Mesendoderm (in vitro differentiated cells): Measurements from ENCODE around the gene PRPF8. TPM values are rescaled to one million over a fixed set of nuclear protein-coding genes. Genes with fewer than 3 reads are reported as not detected.
A peak's percentile ranks its signal among the peaks of the same experiment; 100 is the strongest.

Experiments used
- DNase-seq: peaks from one replicate; pipeline ENCODE4 v3.0.0; 2013
- H2AK5ac ChIP-seq: 2 replicates; pipeline ENCODE4 v1.6.1; 2013; ENCODE audit warnings: low read length, inconsistent platforms
- H2BK120ac ChIP-seq: 2 replicates; pipeline ENCODE4 v1.6.1; 2013; ENCODE audit warnings: low read depth, mild to moderate bottlenecking, low read length, moderate library complexity, mixed read lengths
- H2BK15ac ChIP-seq: replicated peaks from 2 replicates; pipeline ENCODE4 v1.6.1; 2013; ENCODE audit warnings: low read depth, mild to moderate bottlenecking, moderate library complexity
- H2BK5ac ChIP-seq: 2 replicates; pipeline ENCODE4 v1.6.1; 2013; ENCODE audit warnings: low read length, inconsistent platforms
- H3K18ac ChIP-seq: 2 replicates; pipeline ENCODE4 v1.6.1; 2013; ENCODE audit warnings: mild to moderate bottlenecking, low read length, mixed read lengths
- H3K23ac ChIP-seq: one replicate; pipeline ENCODE4 v1.6.1; 2013; ENCODE audit warnings: low read length
- H3K27ac ChIP-seq: 2 replicates; pipeline ENCODE4 v1.5.1; 2013; ENCODE audit warnings: low read depth, mild to moderate bottlenecking, inconsistent platforms, low read length, moderate library complexity
- H3K27me3 ChIP-seq: 2 replicates; pipeline ENCODE4 v1.6.1; 2013; ENCODE audit warnings: low read length, control low read depth, mild to moderate bottlenecking, inconsistent platforms; ENCODE audit not compliant: insufficient read depth, poor library complexity
- H3K36me3 ChIP-seq: 2 replicates; pipeline ENCODE4 v1.6.1; 2013; ENCODE audit warnings: low read length, inconsistent platforms; ENCODE audit not compliant: control insufficient read depth, insufficient read depth
- H3K4ac ChIP-seq: one replicate; pipeline ENCODE4 v1.6.1; 2013; ENCODE audit warnings: low read depth, mild to moderate bottlenecking, low read length, moderate library complexity
- H3K4me1 ChIP-seq: 2 replicates; pipeline ENCODE4 v1.6.1; 2013; ENCODE audit warnings: low read depth, low read length, inconsistent platforms; ENCODE audit not compliant: control insufficient read depth
- H3K4me2 ChIP-seq: 2 replicates; pipeline ENCODE4 v1.6.1; 2013; ENCODE audit warnings: low read length
- H3K4me3 ChIP-seq: 2 replicates; pipeline ENCODE4 v1.5.1; 2013; ENCODE audit warnings: mild to moderate bottlenecking, low read length
- H3K56ac ChIP-seq: one replicate; pipeline ENCODE4 v1.6.1; 2013; ENCODE audit warnings: low read length
- H3K79me1 ChIP-seq: 2 replicates; pipeline ENCODE4 v1.6.1; 2013; ENCODE audit warnings: low read length, inconsistent platforms
- H3K79me2 ChIP-seq: 2 replicates; pipeline ENCODE4 v1.6.1; 2013; ENCODE audit warnings: mild to moderate bottlenecking, low read length; ENCODE audit not compliant: control insufficient read depth, insufficient read depth
- H3K9ac ChIP-seq: 2 replicates; pipeline ENCODE4 v1.6.1; 2013; ENCODE audit warnings: low read length, inconsistent platforms
- H4K5ac ChIP-seq: one replicate; pipeline ENCODE4 v1.6.1; 2013; ENCODE audit warnings: low read length
- H4K8ac ChIP-seq: one replicate; pipeline ENCODE4 v1.6.1; 2013; ENCODE audit warnings: low read depth, mild to moderate bottlenecking, control low read depth, low read length, moderate library complexity
- WGBS: extraction: QIAGEN DNeasy Blood & Tissue Kit; methylation state at CpG from one replicate; pipeline ENCODE4 v1.1.7; 2013; ENCODE audit warnings: low lambda C conversion rate, missing lambda C conversion rate; ENCODE audit not compliant: insufficient coverage; ENCODE audit errors: extremely low coverage; 5-methylcytosine and 5-hydroxymethylcytosine counted together
- polyA plus RNA-seq, 2 experiments: library from polyadenylated mRNA; stranded (reverse); fragments of 200-250 nt; gene quantifications; one replicate each; pipeline ENCODE4 v1.2.3, GENCODE V29; 2013

PRPF8 gene
- 158 TPM for polyA plus RNA-seq (2013, experiment 1 of 2)
- polyA plus RNA-seq (2013, experiment 2 of 2): 144 TPM

GRCh38 chr17:1684378-1685189 lies at the start of gene PRPF8:
Gene PRPF8, minus strand, starts transcription at chr17:1684867. Its CDS starts 296 bp downstream, at chr17:1684571.
- Histone ChIP-seq H3K27me3 (no peaks in the 10 kb centered on the region), H4K8ac (peak within 1 kb of the TSS; percentile 93), H3K79me1 (peaks cover 19% of the 10 kb centered on the region), H3K27ac (peak within 1 kb of the TSS; percentile 83), H2AK5ac (no peak within 1 kb of the TSS), H3K4me1 (peaks cover 2% of the 10 kb centered on the region), H3K56ac (peak within 1 kb of the TSS; percentile 94), H2BK120ac (peak within 1 kb of the TSS; percentile 64), H3K9ac (peak within 1 kb of the TSS; percentile 95), H2BK5ac (no peak within 1 kb of the TSS), H3K4me3 (peak within 1 kb of the TSS; percentile 98), H3K4ac (peak within 1 kb of the TSS; percentile 88), H3K36me3 (peaks cover 24% of the 10 kb centered on the region), H3K79me2 (peaks cover 24% of the 10 kb centered on the region), H3K23ac (no peak within 1 kb of the TSS), H4K5ac (no peak within 1 kb of the TSS), H2BK15ac (no peak within 1 kb of the TSS), H3K18ac (peak within 1 kb of the TSS; percentile 63), H3K4me2 (peak within 1 kb of the TSS; percentile 96)
- peak; percentile 99 for DNase-seq
- no CpG with 5 or more reads among the region's 72 CpGs for WGBS

GRCh38 chr17:1733759-1734158 lies 49.1 kb upstream of the PRPF8 start:
- Histone ChIP-seq H3K79me1 (no peaks in the 10 kb centered on the region), H2BK15ac (no peak overlapping the region), H3K27me3 (no peaks in the 10 kb centered on the region), H3K56ac (no peak overlapping the region), H3K4ac (no peak overlapping the region), H3K4me3 (no peak overlapping the region), H2BK5ac (no peak overlapping the region), H2AK5ac (no peak overlapping the region), H3K4me1 (no peaks in the 10 kb centered on the region), H3K23ac (no peak overlapping the region), H3K36me3 (peaks cover 1% of the 10 kb centered on the region), H3K9ac (no peak overlapping the region), H4K5ac (no peak overlapping the region), H3K4me2 (no peak overlapping the region), H3K27ac (no peak overlapping the region), H2BK120ac (no peak overlapping the region), H3K18ac (no peak overlapping the region), H4K8ac (no peak overlapping the region), H3K79me2 (no peaks in the 10 kb centered on the region)
- no CpG with 5 or more reads among the region's 38 CpGs for WGBS
- DNase-seq: no peak

GRCh38 chr17:1732833-1733321 lies 48.2 kb upstream of the PRPF8 start:
- no peak overlapping the region for H3K27ac ChIP-seq
- H3K4me2 ChIP-seq: no peak overlapping the region
- H3K18ac ChIP-seq: no peak overlapping the region
- no peaks in the 10 kb centered on the region for H3K4me1 ChIP-seq
- no peak overlapping the region for H3K56ac ChIP-seq
- H2BK15ac ChIP-seq: no peak overlapping the region
- no peak for DNase-seq
- no CpG with 5 or more reads among the region's 11 CpGs for WGBS
- peaks cover 1% of the 10 kb centered on the region for H3K36me3 ChIP-seq
- no peak overlapping the region for H3K23ac ChIP-seq
- H2BK5ac ChIP-seq: no peak overlapping the region
- no peak overlapping the region for H3K4me3 ChIP-seq
- H4K8ac ChIP-seq: no peak overlapping the region
- no peaks in the 10 kb centered on the region for H3K27me3 ChIP-seq
- no peak overlapping the region for H2AK5ac ChIP-seq
- no peak overlapping the region for H3K4ac ChIP-seq
- no peak overlapping the region for H2BK120ac ChIP-seq
- no peak overlapping the region for H4K5ac ChIP-seq
- H3K79me2 ChIP-seq: no peaks in the 10 kb centered on the region
- no peak overlapping the region for H3K9ac ChIP-seq
- H3K79me1 ChIP-seq: no peaks in the 10 kb centered on the region

GRCh38 chr17:1732241-1732832 lies 47.7 kb upstream of the PRPF8 start:
- H3K4ac ChIP-seq: no peak overlapping the region
- H3K18ac ChIP-seq: no peak overlapping the region
- H3K27ac ChIP-seq: no peak overlapping the region
- no peaks in the 10 kb centered on the region for H3K79me2 ChIP-seq
- H2BK15ac ChIP-seq: no peak overlapping the region
- H3K4me2 ChIP-seq: no peak overlapping the region
- H3K23ac ChIP-seq: no peak overlapping the region
- H3K4me3 ChIP-seq: no peak overlapping the region
- H2BK120ac ChIP-seq: no peak overlapping the region
- no peak overlapping the region for H4K5ac ChIP-seq
- no peak overlapping the region for H3K56ac ChIP-seq
- H2BK5ac ChIP-seq: no peak overlapping the region
- H3K27me3 ChIP-seq: no peaks in the 10 kb centered on the region
- no peaks in the 10 kb centered on the region for H3K79me1 ChIP-seq
- no peak overlapping the region for H2AK5ac ChIP-seq
- no peaks in the 10 kb centered on the region for H3K4me1 ChIP-seq
- WGBS: no CpG with 5 or more reads among the region's 22 CpGs
- H4K8ac ChIP-seq: no peak overlapping the region
- no peak overlapping the region for H3K9ac ChIP-seq
- H3K36me3 ChIP-seq: peaks cover 1% of the 10 kb centered on the region
- no peak for DNase-seq

- Histone ChIP-seq H3K4me3 (no peak overlapping the region), H2BK15ac (no peak overlapping the region), H3K56ac (no peak overlapping the region), H2AK5ac (no peak overlapping the region), H3K36me3 (no peaks in the 10 kb centered on the region), H2BK120ac (no peak overlapping the region), H4K5ac (no peak overlapping the region), H3K27ac (no peak overlapping the region), H3K4me1 (no peaks in the 10 kb centered on the region), H3K4ac (no peak overlapping the region), H3K4me2 (no peak overlapping the region), H3K27me3 (no peaks in the 10 kb centered on the region), H3K9ac (no peak overlapping the region), H3K79me1 (no peaks in the 10 kb centered on the region), H4K8ac (no peak overlapping the region), H3K23ac (no peak overlapping the region), H3K18ac (no peak overlapping the region), H2BK5ac (no peak overlapping the region), H3K79me2 (no peaks in the 10 kb centered on the region)
- no peak for DNase-seq
- no CpG with 5 or more reads among the region's 10 CpGs for WGBS
These were observed 46.5 kb upstream of the PRPF8 start for GRCh38 chr17:1731194-1731506.
